ENCODE data around the gene ACIN1. TPM values are rescaled to one million over a fixed set of nuclear protein-coding genes. Genes with fewer than 3 reads are reported as not detected.

Gene ACIN1
- total and polyA plus RNA-seq, 10 of the 15 experiments (the other 5 are each of a cell fraction or from before 2014, with no cell fraction given), result 4.3 to 148 (median 93.4) TPM

DNA sequence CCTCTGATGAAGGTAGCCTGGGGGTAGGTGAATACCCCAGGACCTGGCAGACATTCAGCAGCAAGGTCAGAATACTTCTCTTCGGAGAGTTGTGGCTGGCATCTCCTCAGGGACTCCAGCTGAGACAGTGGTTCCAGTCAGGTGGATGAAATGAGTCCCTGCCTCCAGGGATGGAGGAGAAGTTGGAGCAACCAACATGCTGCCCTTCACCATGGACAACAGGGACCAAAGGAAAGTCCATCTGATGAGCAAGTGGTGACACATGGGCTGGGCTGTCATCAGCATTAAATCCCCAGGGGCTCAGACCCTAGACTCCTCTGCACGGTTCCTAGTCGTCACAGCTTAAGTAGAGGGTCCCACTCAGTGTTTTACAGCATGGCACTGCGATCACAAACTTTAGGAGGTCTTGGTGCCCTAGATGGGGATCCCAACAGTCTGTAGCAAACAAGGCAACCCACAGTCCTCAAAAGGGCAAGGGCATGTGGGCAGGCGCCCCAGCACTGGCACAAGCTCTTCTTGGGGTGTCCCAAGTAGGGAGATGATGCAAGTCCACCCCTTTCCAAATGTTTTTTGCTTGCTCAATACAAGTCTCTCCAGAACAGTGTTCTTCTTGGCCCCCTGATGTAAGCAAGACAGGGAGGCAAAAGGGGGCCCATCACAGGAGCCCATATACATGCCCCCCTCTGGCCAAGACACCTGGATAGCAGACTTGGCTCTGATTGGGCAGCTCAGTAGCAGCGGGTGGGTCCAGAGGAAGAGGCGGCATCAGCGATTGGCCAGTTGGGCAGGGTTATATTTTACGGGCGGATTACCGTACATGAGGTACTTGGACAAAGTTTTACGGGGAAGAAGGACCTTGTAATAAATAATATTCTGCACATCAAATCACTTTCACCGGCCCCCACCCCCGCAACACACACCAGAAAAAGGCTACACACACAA is 26.8 kb downstream of the ACIN1 start:
- Histone ChIP-seq H3K4me3 (no peak overlapping the region), H3K4me2 (ENCODE audit: control insufficient read depth, insufficient read depth) (peak overlapping the region; percentile 56; the same call in 1 of the 2 replicates), H3K9ac (ENCODE audit: control insufficient read depth, insufficient read depth, low read length) (no peak overlapping the region), H3K79me2 (ENCODE audit: control insufficient read depth, insufficient read depth, low read length) (peaks cover 36% of the 10 kb centered on the region), H2AFZ (ENCODE audit: control insufficient read depth, low read depth, low read length) (no peak overlapping the region), H3K9me3 (replicated peaks; ENCODE audit: control insufficient read depth, insufficient read depth, low read length) (no peaks in the 10 kb centered on the region), H3K27me3 (replicated peaks in 1 of 2; ENCODE audit: control insufficient read depth in 2 of 2, insufficient read depth in 2 of 2, low read length in 1 of 2) (no peaks in the 10 kb centered on the region), H3K27ac (ENCODE audit: control insufficient read depth, insufficient read depth) (no peak overlapping the region), H3K4me1 (ENCODE audit: control insufficient read depth, insufficient read depth, low read length) (peaks cover 11% of the 10 kb centered on the region; the same call in 1 of the 2 replicates), H4K20me1 (ENCODE audit: control insufficient read depth, insufficient read depth) (peaks cover 9% of the 10 kb centered on the region; the same call in 1 of the 2 replicates), H3K36me3 (ENCODE audit: control insufficient read depth in 2 of 2, insufficient read depth in 2 of 2, low read length in 1 of 2) (peaks cover 24 to 33% of the 10 kb centered on the region in 2 experiments)
- FAIRE-seq, result no peak
- RAD21 ChIA-PET (ENCODE audit: unreplicated experiment), result interaction anchor here (0.5 to 1.9 kb wide), 25 partner anchors 9 to 1514 kb away, joined by 3 to 27 read pairs (median 4); partner anchors contain the start of genes ACIN1, C14orf119 and HAUS4
- SMC1A ChIA-PET (ENCODE audit: uncharacterized antibody, unreplicated experiment), result interaction anchor here (0.5 to 2.2 kb wide), 30 partner anchors 8 to 138 kb away, joined by 3 to 23 read pairs (median 5); partner anchors contain the start of genes ACIN1, C14orf119, CDH24 and CEBPE
- TF ChIP-seq NFYB (IDR thresholded peaks at IDR 0.05; ENCODE audit: insufficient read depth, low read depth, low read length), result peak; percentile 59; the same call in 1 of the 2 replicates
- no peak for TF ChIP-seq DPF2 (IDR thresholded peaks at IDR 0.05)
- CTCF ChIA-PET, result interaction anchor here (0.6 to 4.2 kb wide), 65 partner anchors 9 to 761 kb away, joined by 3 to 80 read pairs (median 7); partner anchors contain the start of genes ACIN1, AJUBA, C14orf119 and CDH24
- POLR2A ChIA-PET, result interaction anchor here (0.5 to 1.8 kb wide), 6 partner anchors 8 to 179 kb away, joined by 4 to 9 read pairs (median 6); partner anchors contain the start of genes ACIN1, C14orf119 and PRMT5
- BruUV-seq (replicated peaks), result TSS peak; percentile 15
- no peak for DNase-seq (ENCODE audit: low read depth, low spot score)
- intact Hi-C loops (cut with micrococcal nuclease; ENCODE audit: unreplicated experiment), result loop anchor here (2.0 kb wide), 1 partner anchor 119 kb away; no protein-coding TSS in a partner anchor
- in situ Hi-C loops (cut with MboI), result no loop called here
- peak; percentile 9; the same call in 1 of the 3 replicates for ATAC-seq
- 83% methylated on average over 14 of the region's 14 CpGs for WGBS (ENCODE audit: insufficient coverage, insufficient replicate concordance, low lambda C conversion rate, missing lambda C conversion rate)

Data from GM12878 (cell line).